ENCODE measurements around the gene SH3D19.

SH3D19 gene

GRCh38 chr4:151206241-151207005 is 119.0 kb downstream of the SH3D19 start:
- Histone ChIP-seq H3K9me3 (ENCODE audit: low read length) (no peaks in the 10 kb centered on the region), H3K36me3 (ENCODE audit: insufficient read depth, low read length) (no peaks in the 10 kb centered on the region), H3K27me3 (ENCODE audit: insufficient read depth, low read length) (no peaks in the 10 kb centered on the region), H3K4me1 (ENCODE audit: insufficient read depth, low read length) (no peaks in the 10 kb centered on the region), H3K4me3 (ENCODE audit: low read length) (no peak overlapping the region), H2AFZ (ENCODE audit: low read depth, low read length) (no peak overlapping the region)

- H3K4me1 ChIP-seq (ENCODE audit: insufficient read depth, low read length) = no peaks in the 10 kb centered on the region
- no peaks in the 10 kb centered on the region for H3K27me3 ChIP-seq (ENCODE audit: insufficient read depth, low read length)
- H3K36me3 ChIP-seq (ENCODE audit: insufficient read depth, low read length) = no peaks in the 10 kb centered on the region
- no peak overlapping the region for H2AFZ ChIP-seq (ENCODE audit: low read depth, low read length)
- H3K4me3 ChIP-seq (ENCODE audit: low read length) = no peak overlapping the region
- no peaks in the 10 kb centered on the region for H3K9me3 ChIP-seq (ENCODE audit: low read length)
These were observed 119.7 kb downstream of the SH3D19 start for GRCh38 chr4:151205722-151206121.

GRCh38 chr4:151204925-151205524 is 120.4 kb downstream of the SH3D19 start:
- no peaks in the 10 kb centered on the region for H3K36me3 ChIP-seq (ENCODE audit: insufficient read depth, low read length)
- H3K9me3 ChIP-seq (ENCODE audit: low read length) = no peaks in the 10 kb centered on the region
- no peak overlapping the region for H3K4me3 ChIP-seq (ENCODE audit: low read length)
- H2AFZ ChIP-seq (ENCODE audit: low read depth, low read length) = no peak overlapping the region
- H3K4me1 ChIP-seq (ENCODE audit: insufficient read depth, low read length) = no peaks in the 10 kb centered on the region
- no peaks in the 10 kb centered on the region for H3K27me3 ChIP-seq (ENCODE audit: insufficient read depth, low read length)

GRCh38 chr4:151202851-151203455 is 122.5 kb downstream of the SH3D19 start:
- peaks cover 4% of the 10 kb centered on the region for H3K4me1 ChIP-seq (ENCODE audit: insufficient read depth, low read length)
- H3K9me3 ChIP-seq (ENCODE audit: low read length) = no peaks in the 10 kb centered on the region
- H3K36me3 ChIP-seq (ENCODE audit: insufficient read depth, low read length) = no peaks in the 10 kb centered on the region
- H3K27me3 ChIP-seq (ENCODE audit: insufficient read depth, low read length) = no peaks in the 10 kb centered on the region
- no peak overlapping the region for H3K4me3 ChIP-seq (ENCODE audit: low read length)
- H2AFZ ChIP-seq (ENCODE audit: low read depth, low read length) = no peak overlapping the region

- Histone ChIP-seq H3K4me3 (ENCODE audit: low read length) (no peak overlapping the region), H3K27me3 (ENCODE audit: insufficient read depth, low read length) (no peaks in the 10 kb centered on the region), H3K9me3 (ENCODE audit: low read length) (no peaks in the 10 kb centered on the region), H3K4me1 (ENCODE audit: insufficient read depth, low read length) (peaks cover 4% of the 10 kb centered on the region), H2AFZ (ENCODE audit: low read depth, low read length) (no peak overlapping the region), H3K36me3 (ENCODE audit: insufficient read depth, low read length) (no peaks in the 10 kb centered on the region)
These were observed 123.0 kb downstream of the SH3D19 start for GRCh38 chr4:151202381-151202780.

- H3K4me3 ChIP-seq (ENCODE audit: low read length) = no peak overlapping the region
- no peaks in the 10 kb centered on the region for H3K27me3 ChIP-seq (ENCODE audit: insufficient read depth, low read length)
- no peaks in the 10 kb centered on the region for H3K9me3 ChIP-seq (ENCODE audit: low read length)
- peaks cover 4% of the 10 kb centered on the region for H3K4me1 ChIP-seq (ENCODE audit: insufficient read depth, low read length)
- no peak overlapping the region for H2AFZ ChIP-seq (ENCODE audit: low read depth, low read length)
- no peaks in the 10 kb centered on the region for H3K36me3 ChIP-seq (ENCODE audit: insufficient read depth, low read length)
These were observed 125.8 kb downstream of the SH3D19 start for GRCh38 chr4:151199319-151200190.

GRCh38 chr4:151198748-151199147 is 126.7 kb downstream of the SH3D19 start:
- Histone ChIP-seq H3K9me3 (ENCODE audit: low read length) (no peaks in the 10 kb centered on the region), H2AFZ (ENCODE audit: low read depth, low read length) (no peak overlapping the region), H3K4me3 (ENCODE audit: low read length) (no peak overlapping the region), H3K4me1 (ENCODE audit: insufficient read depth, low read length) (peaks cover 4% of the 10 kb centered on the region), H3K27me3 (ENCODE audit: insufficient read depth, low read length) (no peaks in the 10 kb centered on the region), H3K36me3 (ENCODE audit: insufficient read depth, low read length) (no peaks in the 10 kb centered on the region)

DNA sequence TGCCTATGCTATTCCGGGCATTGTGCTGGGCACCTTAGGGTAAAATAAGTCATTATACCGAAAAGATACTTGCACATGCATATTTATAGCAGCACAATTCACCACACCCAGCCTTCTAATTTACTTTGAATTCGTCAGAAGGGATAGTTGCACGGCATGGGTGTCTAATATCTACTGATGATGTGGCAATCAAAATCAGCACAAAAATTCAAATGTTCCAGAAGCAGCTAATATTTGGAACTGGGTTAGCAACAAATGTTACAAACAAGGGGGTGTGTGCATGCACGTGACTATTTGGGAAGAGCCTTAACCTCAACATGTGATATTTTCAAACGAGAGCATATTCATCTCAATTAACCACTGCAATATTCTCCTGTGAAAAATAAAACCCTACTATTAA is 128.2 kb downstream of the SH3D19 start:
- Histone ChIP-seq H3K9me3 (ENCODE audit: low read length) (no peaks in the 10 kb centered on the region), H3K27me3 (ENCODE audit: insufficient read depth, low read length) (no peaks in the 10 kb centered on the region), H3K36me3 (ENCODE audit: insufficient read depth, low read length) (no peaks in the 10 kb centered on the region), H3K4me3 (ENCODE audit: low read length) (no peak overlapping the region), H3K4me1 (ENCODE audit: insufficient read depth, low read length) (peaks cover 4% of the 10 kb centered on the region), H2AFZ (ENCODE audit: low read depth, low read length) (no peak overlapping the region)

DNA sequence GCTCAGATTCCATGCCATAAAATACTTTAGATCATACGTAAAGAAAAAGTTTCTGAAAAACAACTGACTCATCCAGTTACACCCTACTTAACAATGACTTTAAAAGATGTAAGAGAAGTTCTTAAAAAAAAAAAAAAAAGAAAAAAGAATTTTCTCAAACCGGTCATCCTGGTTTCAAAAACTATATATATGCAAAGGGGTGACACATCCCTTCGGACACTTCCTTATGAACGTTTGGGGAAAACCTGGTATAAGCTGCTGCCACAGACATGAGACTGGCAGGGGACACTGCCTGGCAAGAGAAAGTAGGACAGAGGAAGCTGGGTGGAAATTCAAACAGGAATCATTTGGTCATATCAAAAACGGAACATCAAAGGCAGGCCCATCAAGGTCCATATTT is 129.6 kb downstream of the SH3D19 start:
- Histone ChIP-seq H3K27me3 (ENCODE audit: insufficient read depth, low read length) (no peaks in the 10 kb centered on the region), H3K9me3 (ENCODE audit: low read length) (no peaks in the 10 kb centered on the region), H3K36me3 (ENCODE audit: insufficient read depth, low read length) (no peaks in the 10 kb centered on the region), H3K4me3 (ENCODE audit: low read length) (no peak overlapping the region), H3K4me1 (ENCODE audit: insufficient read depth, low read length) (peaks cover 4% of the 10 kb centered on the region), H2AFZ (ENCODE audit: low read depth, low read length) (no peak overlapping the region)

DNA sequence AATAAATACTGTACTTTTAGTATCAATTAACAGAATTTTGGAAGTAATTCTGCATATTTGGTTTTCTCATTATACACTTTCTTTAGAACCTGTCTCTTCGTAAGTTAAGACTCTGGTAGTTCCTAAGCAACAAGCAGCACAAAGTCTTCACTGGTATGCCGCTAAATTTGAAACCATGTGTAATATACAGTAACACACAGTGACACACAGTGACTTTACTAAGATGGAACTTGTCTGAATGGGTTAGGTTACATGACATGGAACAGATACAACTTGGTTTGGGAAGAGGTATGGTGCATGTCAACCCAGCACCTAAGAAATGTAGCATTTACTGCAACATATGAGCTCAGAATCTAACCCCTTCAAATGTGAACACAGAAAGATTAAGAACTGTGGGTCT is 132.0 kb downstream of the SH3D19 start:
- no peaks in the 10 kb centered on the region for H3K27me3 ChIP-seq (ENCODE audit: insufficient read depth, low read length)
- peaks cover 2% of the 10 kb centered on the region for H3K9me3 ChIP-seq (ENCODE audit: low read length)
- H3K4me3 ChIP-seq (ENCODE audit: low read length) = no peak overlapping the region
- no peaks in the 10 kb centered on the region for H3K4me1 ChIP-seq (ENCODE audit: insufficient read depth, low read length)
- no peak overlapping the region for H2AFZ ChIP-seq (ENCODE audit: low read depth, low read length)
- no peaks in the 10 kb centered on the region for H3K36me3 ChIP-seq (ENCODE audit: insufficient read depth, low read length)

GRCh38 chr4:151192556-151193235 is 132.7 kb downstream of the SH3D19 start:
- Histone ChIP-seq H3K9me3 (ENCODE audit: low read length) (peaks cover 2% of the 10 kb centered on the region), H3K36me3 (ENCODE audit: insufficient read depth, low read length) (no peaks in the 10 kb centered on the region), H3K4me3 (ENCODE audit: low read length) (no peak overlapping the region), H3K4me1 (ENCODE audit: insufficient read depth, low read length) (no peaks in the 10 kb centered on the region), H2AFZ (ENCODE audit: low read depth, low read length) (no peak overlapping the region), H3K27me3 (ENCODE audit: insufficient read depth, low read length) (no peaks in the 10 kb centered on the region)

- Histone ChIP-seq H3K4me3 (ENCODE audit: low read length) (no peak overlapping the region), H3K36me3 (ENCODE audit: insufficient read depth, low read length) (no peaks in the 10 kb centered on the region), H3K4me1 (ENCODE audit: insufficient read depth, low read length) (no peaks in the 10 kb centered on the region), H3K27me3 (ENCODE audit: insufficient read depth, low read length) (no peaks in the 10 kb centered on the region), H3K9me3 (ENCODE audit: low read length) (no peaks in the 10 kb centered on the region), H2AFZ (ENCODE audit: low read depth, low read length) (no peak overlapping the region)
These were observed 140.6 kb downstream of the SH3D19 start for GRCh38 chr4:151184523-151185458.

Measured in neuron (in vitro differentiated cells).